ENCODE data around the gene MYO3B.

- TF ChIP-seq CTCF (IDR thresholded peaks at IDR 0.05), result no peak
- TF ChIP-seq POLR2A (IDR thresholded peaks at IDR 0.05), result no peak
Observed at GRCh38 chr2:170553748-170554147, 375.8 kb downstream of the MYO3B start.
